ENCODE results near the gene CACNA1B. TPM values are rescaled to one million over a fixed set of nuclear protein-coding genes. Genes with fewer than 3 reads are reported as not detected.

The CACNA1B gene
- total and polyA plus RNA-seq, 9 of the 15 experiments (the other 6 are each of a cell fraction or from before 2014, with no cell fraction given), result 0.01 to 0.04 TPM; not detected in 7

GRCh38 chr9:137919649-137920141 is 42.1 kb downstream of the CACNA1B start (continued):
- TF ChIP-seq PYGO2 (tag; IDR thresholded peaks at IDR 0.05) (no peak), ZNF224 (CRISPR knock-in tag; IDR thresholded peaks at IDR 0.05) (no peak), ZNF41 (CRISPR knock-in tag; conservative IDR thresholded peaks at IDR 0.05) (no peak), TGIF2 (CRISPR knock-in tag; IDR thresholded peaks at IDR 0.05) (no peak), HDGF (IDR thresholded peaks at IDR 0.05) (no peak), TEAD4 (IDR thresholded peaks at IDR 0.05; ENCODE audit: low read length) (no peak), TEAD4 (CRISPR knock-in tag; IDR thresholded peaks at IDR 0.05; ENCODE audit: borderline replicate concordance) (no peak)

GRCh38 chr9:137920753-137921152 is 43.2 kb downstream of the CACNA1B start:
- no TSS peak for BruUV-seq (replicated peaks)
- in situ Hi-C loops (cut with MboI), result no loop called here
- intact Hi-C loops (cut with micrococcal nuclease), result no loop called here
- Histone ChIP-seq H3K9me3 (replicated peaks; ENCODE audit: control insufficient read depth, insufficient read depth, low read depth, low read length) (no peaks in the 10 kb centered on the region), H3K9ac (ENCODE audit: insufficient read depth in 1 of 2, low read depth in 2 of 2, low read length in 2 of 2) (no peak overlapping the region), H3K27ac (ENCODE audit: extremely low read depth, low read depth, low read length) (no peak overlapping the region), H3K4me3 (no peak overlapping the region), H3K79me2 (ENCODE audit: control insufficient read depth, insufficient read depth, low read length) (no peaks in the 10 kb centered on the region), H3K4me1 (replicated peaks in 1 of 2; ENCODE audit: control insufficient read depth in 2 of 2, insufficient read depth in 2 of 2, low read length in 2 of 2) (no peaks in the 10 kb centered on the region), H4K20me1 (replicated peaks; ENCODE audit: control insufficient read depth, insufficient read depth, low read length) (no peaks in the 10 kb centered on the region), H3K4me2 (ENCODE audit: insufficient read depth, low read length) (no peak overlapping the region), H2AFZ (ENCODE audit: low read depth, low read length) (no peak overlapping the region), H3K36me3 (ENCODE audit: control insufficient read depth, insufficient read depth, low read length) (no peaks in the 10 kb centered on the region), H3K27me3 (ENCODE audit: control insufficient read depth in 2 of 2, insufficient read depth in 2 of 2, low read length in 2 of 2) (peaks cover 10 to 53% of the 10 kb centered on the region in 2 experiments; a peak in 4 of 5 replicates), H3K9me1 (ENCODE audit: control insufficient read depth, insufficient read depth, low read length) (no peaks in the 10 kb centered on the region)
- no peak for FAIRE-seq
- ChIA-PET POLR2A (no interaction called here), CTCF (ENCODE audit: low intra/inter-chr PET ratio) (no interaction called here)
- no peak for ATAC-seq
- DNase-seq (ENCODE audit: extremely low read depth in 1 of 4, low spot score in 3 of 4), result no peak
- 0% methylated on average over 4 of the region's 4 CpGs for WGBS (ENCODE audit: insufficient coverage, low coverage, missing lambda C conversion rate)
- no peak for TF ChIP-seq ZNF436 (CRISPR knock-in tag; IDR thresholded peaks at IDR 0.05)
- no peak for TF ChIP-seq MAX (CRISPR knock-in tag; IDR thresholded peaks at IDR 0.05)
- no peak for TF ChIP-seq POLR2B (IDR thresholded peaks at IDR 0.05; ENCODE audit: low read depth, partially characterized antibody)
- no peak for TF ChIP-seq NCOA2 (IDR thresholded peaks at IDR 0.05; ENCODE audit: partially characterized antibody in 2 of 2)
- no peak for TF ChIP-seq ZNF354B (CRISPR knock-in tag; IDR thresholded peaks at IDR 0.05)
- TF ChIP-seq LEF1 (IDR thresholded peaks at IDR 0.05), result no peak
- TF ChIP-seq ESRRB (CRISPR knock-in tag; IDR thresholded peaks at IDR 0.05; ENCODE audit: borderline replicate concordance), result no peak
- TF ChIP-seq GTF2B (IDR thresholded peaks at IDR 0.05; ENCODE audit: extremely low read depth, insufficient read length), result no peak
- no peak for TF ChIP-seq SETDB1 (IDR thresholded peaks at IDR 0.05; ENCODE audit: low read length)
